ENCODE measurements around the gene ZNF138. TPM values are rescaled to one million over a fixed set of nuclear protein-coding genes. Genes with fewer than 3 reads are reported as not detected.

Gene ZNF138
- total RNA-seq, 4 donors from 2014 or later, result 4.8 to 28.1 (median 7.3) TPM

DNA sequence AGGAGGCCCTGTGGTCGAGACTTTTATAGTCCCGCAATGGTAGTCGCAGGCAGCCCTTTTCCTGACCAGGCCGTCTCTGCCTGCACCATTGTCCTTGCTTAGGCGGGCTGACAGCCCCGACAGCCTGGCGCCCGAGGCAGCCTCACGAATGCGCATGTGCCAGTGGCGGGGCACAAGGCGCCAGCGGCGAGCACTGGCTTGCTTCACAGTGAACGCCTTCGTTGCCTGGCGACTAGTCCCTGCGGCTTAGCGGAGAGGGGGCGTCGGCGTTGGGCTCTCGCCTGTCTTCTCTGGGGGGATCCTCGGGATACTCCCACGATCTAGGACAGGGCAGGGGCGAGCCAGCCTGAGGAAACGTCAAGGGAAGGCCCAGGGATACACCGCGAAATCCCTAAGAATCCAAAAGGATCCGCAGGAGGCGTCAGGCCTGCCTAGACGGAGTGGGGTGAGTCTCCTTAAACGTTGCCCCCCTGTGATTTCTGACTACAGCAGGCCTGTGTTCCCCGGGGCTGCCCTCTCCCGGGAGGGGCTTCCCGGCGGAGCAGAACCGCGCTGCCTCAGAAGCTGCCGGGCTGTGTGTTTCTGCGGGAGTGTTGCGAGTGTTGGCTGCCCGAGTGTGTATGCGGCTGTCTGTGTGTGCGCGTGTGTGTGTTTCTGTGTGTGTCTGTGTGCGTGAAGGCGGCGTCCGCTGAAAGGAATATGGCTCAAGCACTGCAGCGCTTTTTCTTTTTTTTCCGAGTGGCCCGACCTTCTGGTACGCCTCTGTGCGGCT is 88.3 kb downstream of the ZNF138 start:
- Histone ChIP-seq H3K36me3 (no peaks in the 10 kb centered on the region), H3K27ac (no peak overlapping the region), H3K4me1 (no peaks in the 10 kb centered on the region), H3K27me3 (no peaks in the 10 kb centered on the region), H3K9me3 (no peaks in the 10 kb centered on the region), H3K4me3 (peak overlapping the region in 3 of 4 donors; percentile 20 to 40 (median 32))
- no peak for TF ChIP-seq CTCF (IDR thresholded peaks at IDR 0.05)
- no peak for TF ChIP-seq POLR2A (IDR thresholded peaks at IDR 0.05)
- peak in 1 of 3 donors; percentile 50 for DNase-seq

Other genes with a start within 250 kb of the ZNF138 start
- 10 to 100 TPM in 2 of 4 donors, 1 to 10 TPM in 2; 3.3 to 26.4 (median 11.5) TPM for gene ZNF680, start 231.4 kb upstream of the ZNF138 start, total RNA-seq
- gene ZNF107, start 128.3 kb upstream of the ZNF138 start, total RNA-seq, result 10 to 100 TPM in 1 of 4 donors, 1 to 10 TPM in 3; 3.6 to 61.9 (median 7.8) TPM
- 1 to 10 TPM; 1.6 to 9.1 (median 3.4) TPM for gene ZNF273, start 108.8 kb downstream of the ZNF138 start, total RNA-seq
- gene ZNF117, start 196.6 kb downstream of the ZNF138 start, total RNA-seq, result 10 to 100 TPM in 2 of 4 donors, 1 to 10 TPM in 2; 3.1 to 22.3 (median 6.9) TPM
- 10 to 100 TPM in 1 of 4 donors, 1 to 10 TPM in 3; 6.8 to 11.3 (median 8.6) TPM for gene ERV3-1, start 212.3 kb downstream of the ZNF138 start, total RNA-seq

All from Peyer's patch (tissue), 4 donors.